ENCODE data around the gene RAB8B.

DNA sequence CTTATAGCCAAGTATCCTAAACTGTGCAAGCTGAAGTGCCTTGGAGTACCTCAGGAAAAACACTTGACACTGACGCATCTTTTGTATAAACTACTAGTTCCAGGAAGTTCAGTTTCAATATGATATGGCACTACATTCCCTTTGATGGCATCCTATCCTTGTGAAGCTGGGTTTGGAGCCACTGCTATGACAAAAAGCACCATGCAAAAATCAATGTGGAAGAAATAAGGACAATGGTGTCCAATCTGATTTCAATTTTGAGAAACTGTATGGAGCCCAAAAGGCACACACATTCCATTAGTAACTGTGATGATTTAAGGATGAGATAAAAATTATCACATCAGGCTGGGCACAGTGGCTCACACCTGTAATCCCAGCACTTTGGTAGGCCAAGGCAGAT lies 37.7 kb upstream of the RAB8B start:
- TF ChIP-seq MYC (IDR thresholded peaks at IDR 0.05; ENCODE audit: low read depth, low read length) (no peak), POLR2A (IDR thresholded peaks at IDR 0.05; ENCODE audit: extremely low read depth, insufficient read length) (no peak)

Data from NB4 (cell line).